Caco-2 (cell line): ENCODE data around the gene ZNF644. TPM values are rescaled to one million over a fixed set of nuclear protein-coding genes. Genes with fewer than 3 reads are reported as not detected.

Source experiments
- BruUV-seq: library from RNA; stranded (reverse); fragments of 400-500 nt; replicated peaks from 2 replicates; lab custom pipeline; 2021; lab: Mats Ljungman, UMichigan
- CTCF ChIA-PET: fragments of 300-600 bp; sonication (Branson Sonifier 250); formaldehyde crosslinking; loops from one replicate; lab custom pipeline; 2022; ENCODE audit warnings: antibody characterized with exemption; lab: Charles Lee
- POLR2A ChIA-PET: fragments of 300-600 bp; sonication (Branson Sonifier 250); formaldehyde crosslinking; loops from one replicate; lab custom pipeline; 2022; ENCODE audit warnings: antibody characterized with exemption; lab: Charles Lee
- DNase-seq, 2 experiments: peaks; one replicate each; pipeline versions ENCODE4 v3.0.0 to v3.0.0-alpha.2; 2020 to 2022
- H3K27me3 ChIP-seq: replicated peaks from 2 replicates; pipeline ENCODE4 v1.6.0; 2011; ENCODE audit warnings: low read length; ENCODE audit not compliant: control insufficient read depth, insufficient read depth
- H3K36me3 ChIP-seq: 2 replicates; pipeline ENCODE4 v1.5.1; 2011; ENCODE audit warnings: low read length; ENCODE audit not compliant: control insufficient read depth, insufficient read depth
- H3K4me1 ChIP-seq: fragments of 250-450 bp; sonication (Bioruptor Pico); 2 replicates; pipeline ENCODE4 v1.5.1; 2020; ENCODE audit warnings: mild to moderate bottlenecking
- H3K4me3 ChIP-seq: 2 replicates; pipeline ENCODE4 v1.5.1; 2011; ENCODE audit warnings: low read depth, mild to moderate bottlenecking, control low read depth, low read length
- H3K9me3 ChIP-seq: fragments of 250-450 bp; sonication (Bioruptor Pico); 2 replicates; pipeline ENCODE4 v1.5.1; 2020; ENCODE audit warnings: mild to moderate bottlenecking, moderate library complexity
- H3K27ac Mint-ChIP-seq: one replicate; pipeline ENCODE4 v1.8.0; 2022; ENCODE audit warnings: mixed read lengths; ENCODE audit not compliant: unreplicated experiment
- H3K27me3 Mint-ChIP-seq: one replicate; pipeline ENCODE4 v1.8.0; 2022; ENCODE audit warnings: mixed read lengths; ENCODE audit not compliant: insufficient read depth, unreplicated experiment
- H3K36me3 Mint-ChIP-seq: one replicate; pipeline ENCODE4 v1.8.0; 2022; ENCODE audit warnings: mild to moderate bottlenecking, mixed read lengths; ENCODE audit not compliant: insufficient read depth, unreplicated experiment
- H3K4me1 Mint-ChIP-seq: one replicate; pipeline ENCODE4 v1.8.0; 2022; ENCODE audit warnings: low read depth, mixed read lengths; ENCODE audit not compliant: unreplicated experiment
- H3K4me3 Mint-ChIP-seq: one replicate; pipeline ENCODE4 v1.8.0; 2022; ENCODE audit warnings: mild to moderate bottlenecking, moderate library complexity, mixed read lengths; ENCODE audit not compliant: unreplicated experiment
- H3K9me3 Mint-ChIP-seq: one replicate; pipeline ENCODE4 v1.8.0; 2022; ENCODE audit warnings: mixed read lengths; ENCODE audit not compliant: unreplicated experiment
- intact Hi-C: fragments of 100-400 bp; cut with micrococcal nuclease; formaldehyde crosslinking; loops from one replicate; pipeline ENCODE4 v1.10.0; 2022; ENCODE audit not compliant: unreplicated experiment
- total RNA-seq: library from RNA; stranded (reverse); gene quantifications from 2 replicates; pipeline ENCODE4 v1.2.3, GENCODE V29; 2022
- TF ChIP-seq, protein P1 (sequence below), 2 experiments: fragments of 200-600 bp in 1 of 2; IDR thresholded peaks; 1 replicate in 1 of 2; 2 replicates in 1 of 2; pipeline versions ENCODE4 v1.5.1 to v1.8.0; 2011 to 2022; ENCODE audit warnings: antibody characterized with exemption in 1 of 2, control low read depth in 1 of 2, inconsistent platforms in 1 of 2, low read depth in 1 of 2, low read length in 1 of 2, mild to moderate bottlenecking in 1 of 2, moderate library complexity in 1 of 2; ENCODE audit not compliant: insufficient read depth in 1 of 2, severe bottlenecking in 1 of 2, unreplicated experiment in 1 of 2

ZNF644 gene
- total RNA-seq, 1 experiment from 2014 or later, result 32.5 TPM

DNA sequence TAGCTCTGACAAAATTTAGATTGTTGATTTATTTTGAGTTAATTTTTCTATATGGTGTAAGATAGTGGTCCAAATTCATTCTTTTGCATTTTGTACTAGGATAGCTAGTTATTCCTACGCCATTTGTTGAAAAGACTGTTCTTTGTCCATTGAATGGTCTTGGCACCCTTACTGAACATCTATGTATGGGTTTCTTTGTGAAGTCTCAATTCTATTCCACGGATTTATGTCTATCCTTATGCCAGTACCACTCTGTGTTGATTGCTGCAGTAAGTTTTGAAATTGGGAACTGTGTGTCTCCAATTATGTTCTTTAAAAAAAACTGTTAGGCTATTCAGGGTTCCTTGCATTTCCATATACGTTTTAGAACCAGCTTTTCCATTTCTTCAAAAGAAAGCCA lies 145.7 kb downstream of the ZNF644 start:
- no peaks in the 10 kb centered on the region for H3K27me3 Mint-ChIP-seq
- Histone ChIP-seq H3K4me3 (no peak overlapping the region), H3K4me1 (no peaks in the 10 kb centered on the region), H3K9me3 (peaks cover 9% of the 10 kb centered on the region; the same call in 1 of the 2 replicates), H3K36me3 (no peaks in the 10 kb centered on the region), H3K27me3 (no peaks in the 10 kb centered on the region)
- H3K27ac Mint-ChIP-seq, result no peak overlapping the region
- BruUV-seq, result no TSS peak
- no peak for DNase-seq
- TF ChIP-seq, protein P1, sequence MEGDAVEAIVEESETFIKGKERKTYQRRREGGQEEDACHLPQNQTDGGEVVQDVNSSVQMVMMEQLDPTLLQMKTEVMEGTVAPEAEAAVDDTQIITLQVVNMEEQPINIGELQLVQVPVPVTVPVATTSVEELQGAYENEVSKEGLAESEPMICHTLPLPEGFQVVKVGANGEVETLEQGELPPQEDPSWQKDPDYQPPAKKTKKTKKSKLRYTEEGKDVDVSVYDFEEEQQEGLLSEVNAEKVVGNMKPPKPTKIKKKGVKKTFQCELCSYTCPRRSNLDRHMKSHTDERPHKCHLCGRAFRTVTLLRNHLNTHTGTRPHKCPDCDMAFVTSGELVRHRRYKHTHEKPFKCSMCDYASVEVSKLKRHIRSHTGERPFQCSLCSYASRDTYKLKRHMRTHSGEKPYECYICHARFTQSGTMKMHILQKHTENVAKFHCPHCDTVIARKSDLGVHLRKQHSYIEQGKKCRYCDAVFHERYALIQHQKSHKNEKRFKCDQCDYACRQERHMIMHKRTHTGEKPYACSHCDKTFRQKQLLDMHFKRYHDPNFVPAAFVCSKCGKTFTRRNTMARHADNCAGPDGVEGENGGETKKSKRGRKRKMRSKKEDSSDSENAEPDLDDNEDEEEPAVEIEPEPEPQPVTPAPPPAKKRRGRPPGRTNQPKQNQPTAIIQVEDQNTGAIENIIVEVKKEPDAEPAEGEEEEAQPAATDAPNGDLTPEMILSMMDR (IDR thresholded peaks at IDR 0.05; ENCODE audit: insufficient read depth in 1 of 2, low read depth in 1 of 2, low read length in 1 of 2, severe bottlenecking in 1 of 2, unreplicated experiment in 1 of 2), result no peak
- H3K4me3 Mint-ChIP-seq, result no peak overlapping the region
- intact Hi-C loops, result no loop called here
- no peaks in the 10 kb centered on the region for H3K36me3 Mint-ChIP-seq
- ChIA-PET CTCF (no interaction called here), POLR2A (no interaction called here)
- peaks cover 17% of the 10 kb centered on the region for H3K9me3 Mint-ChIP-seq
- no peaks in the 10 kb centered on the region for H3K4me1 Mint-ChIP-seq
